ENCODE data around the gene MAG.

- TF ChIP-seq CTCF (conservative IDR thresholded peaks at IDR 0.05 in 1 of 2, IDR thresholded peaks at IDR 0.05 in 1 of 2; ENCODE audit: extremely low read depth in 1 of 2, insufficient read depth in 1 of 2, low read depth in 1 of 2, low read length in 2 of 2) (no peak), EZH2 (IDR thresholded peaks at IDR 0.05; ENCODE audit: borderline replicate concordance, low read length) (no peak)
These were observed 26.9 kb downstream of the MAG start for GRCh38 chr19:35318679-35319448.
